NCI-H1694 (cell line): Measurements from ENCODE around the gene NEDD1.

ENCODE experiments used
- DNase-seq: peaks from one replicate; lab custom pipeline; 2025; lab: John Stamatoyannopoulos, UW

The NEDD1 gene, protein sequence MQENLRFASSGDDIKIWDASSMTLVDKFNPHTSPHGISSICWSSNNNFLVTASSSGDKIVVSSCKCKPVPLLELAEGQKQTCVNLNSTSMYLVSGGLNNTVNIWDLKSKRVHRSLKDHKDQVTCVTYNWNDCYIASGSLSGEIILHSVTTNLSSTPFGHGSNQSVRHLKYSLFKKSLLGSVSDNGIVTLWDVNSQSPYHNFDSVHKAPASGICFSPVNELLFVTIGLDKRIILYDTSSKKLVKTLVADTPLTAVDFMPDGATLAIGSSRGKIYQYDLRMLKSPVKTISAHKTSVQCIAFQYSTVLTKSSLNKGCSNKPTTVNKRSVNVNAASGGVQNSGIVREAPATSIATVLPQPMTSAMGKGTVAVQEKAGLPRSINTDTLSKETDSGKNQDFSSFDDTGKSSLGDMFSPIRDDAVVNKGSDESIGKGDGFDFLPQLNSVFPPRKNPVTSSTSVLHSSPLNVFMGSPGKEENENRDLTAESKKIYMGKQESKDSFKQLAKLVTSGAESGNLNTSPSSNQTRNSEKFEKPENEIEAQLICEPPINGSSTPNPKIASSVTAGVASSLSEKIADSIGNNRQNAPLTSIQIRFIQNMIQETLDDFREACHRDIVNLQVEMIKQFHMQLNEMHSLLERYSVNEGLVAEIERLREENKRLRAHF

GRCh38 chr12:96906849-96907670, at the start of gene NEDD1:
Gene NEDD1 (plus strand): TSS chr12:96907257. CDS start chr12:96909760, 2,503 bp downstream.
- peak; percentile 34 for DNase-seq

- DNase-seq = no peak
Measured at GRCh38 chr12:96858162-96858561, 48.9 kb upstream of the NEDD1 start.

DNA sequence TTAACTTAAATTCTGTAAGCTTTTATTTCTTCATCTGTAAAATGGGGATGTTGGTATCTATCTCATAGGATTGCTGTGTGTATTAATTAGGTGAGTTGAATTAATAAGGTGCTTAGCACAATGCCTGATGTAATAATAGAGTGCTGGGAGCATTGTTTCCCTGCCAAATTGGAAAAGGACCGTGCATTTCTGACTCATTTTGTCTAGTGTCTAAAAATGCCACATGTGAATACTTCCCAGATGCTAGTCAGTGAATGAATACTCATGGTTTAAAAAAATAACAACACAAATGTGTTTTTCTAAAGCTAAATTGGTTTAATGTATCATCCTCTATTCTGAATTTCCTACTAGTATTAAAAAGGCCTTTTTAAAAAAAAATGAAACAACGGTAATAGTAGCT, 45.4 kb upstream of the NEDD1 start:
- DNase-seq = no peak

DNA sequence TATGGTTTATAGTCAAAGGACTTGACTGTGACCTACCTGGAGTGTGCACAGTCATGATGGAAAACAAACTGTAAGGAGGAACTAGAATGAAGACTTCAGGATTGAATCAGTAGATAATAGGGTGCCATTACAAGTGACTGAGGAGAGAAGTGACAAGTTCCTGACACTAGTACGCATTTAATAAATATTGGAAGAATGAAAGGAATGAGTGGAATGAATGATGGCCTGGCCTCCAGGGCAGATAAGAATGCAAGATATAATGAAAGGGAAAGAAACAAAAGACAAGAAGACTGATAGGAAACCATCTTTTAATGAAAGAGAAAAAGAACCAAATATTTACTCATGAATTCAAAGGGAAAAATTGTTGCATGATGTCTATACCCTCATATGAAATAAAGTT, 44.7 kb upstream of the NEDD1 start:
- DNase-seq = no peak

GRCh38 chr12:96864335-96864734, 42.7 kb upstream of the NEDD1 start:
- no peak for DNase-seq

GRCh38 chr12:96866801-96867590, 40.1 kb upstream of the NEDD1 start:
- DNase-seq = no peak

GRCh38 chr12:96870946-96871345, 36.1 kb upstream of the NEDD1 start:
- DNase-seq = no peak

GRCh38 chr12:96872961-96873360, 34.1 kb upstream of the NEDD1 start:
- no peak for DNase-seq

DNA sequence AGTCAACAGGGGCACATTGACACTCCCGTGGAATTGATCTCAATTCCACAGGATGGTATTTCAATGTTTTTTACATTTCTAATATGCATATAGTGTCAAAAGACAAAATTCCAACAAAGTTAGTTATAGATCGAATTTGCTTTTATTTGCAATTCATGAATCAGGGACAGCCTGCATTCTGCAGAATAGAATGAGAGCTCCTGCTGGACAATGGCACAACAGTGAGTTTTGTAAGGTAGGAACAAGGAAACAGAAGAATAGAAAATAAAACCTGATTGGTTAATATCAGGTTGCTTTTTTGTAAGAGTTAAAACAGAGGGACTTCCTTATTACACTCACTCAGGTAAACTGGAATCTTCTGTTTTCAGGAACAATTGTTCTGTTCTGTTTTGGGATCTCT, 32.8 kb upstream of the NEDD1 start:
- no peak for DNase-seq

- DNase-seq = no peak
Measured at GRCh38 chr12:96876966-96877365, 30.1 kb upstream of the NEDD1 start.

- DNase-seq = no peak
Measured at GRCh38 chr12:96878704-96879103, 28.4 kb upstream of the NEDD1 start.

DNA sequence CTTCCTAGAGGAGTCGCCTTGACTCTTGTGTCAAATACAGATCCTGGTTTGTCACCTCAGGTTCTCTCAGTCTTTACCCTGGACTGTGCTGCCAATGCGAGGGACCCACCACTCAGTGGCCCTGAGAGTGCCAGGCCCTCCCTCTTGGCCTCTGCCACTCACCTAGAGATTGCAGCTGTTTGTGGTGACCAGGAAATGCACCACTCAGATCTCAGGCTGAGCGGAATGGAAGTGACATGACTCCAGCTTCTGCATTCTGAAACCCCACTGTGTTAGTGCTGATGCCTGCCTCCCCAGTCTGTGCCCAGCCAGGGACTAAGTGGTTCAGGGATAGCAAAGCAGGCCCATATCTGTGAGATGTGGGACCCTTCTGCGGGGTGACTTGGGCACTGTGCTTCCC, 27.8 kb upstream of the NEDD1 start:
- no peak for DNase-seq

GRCh38 chr12:96880220-96880619, 26.8 kb upstream of the NEDD1 start:
- no peak for DNase-seq

DNA sequence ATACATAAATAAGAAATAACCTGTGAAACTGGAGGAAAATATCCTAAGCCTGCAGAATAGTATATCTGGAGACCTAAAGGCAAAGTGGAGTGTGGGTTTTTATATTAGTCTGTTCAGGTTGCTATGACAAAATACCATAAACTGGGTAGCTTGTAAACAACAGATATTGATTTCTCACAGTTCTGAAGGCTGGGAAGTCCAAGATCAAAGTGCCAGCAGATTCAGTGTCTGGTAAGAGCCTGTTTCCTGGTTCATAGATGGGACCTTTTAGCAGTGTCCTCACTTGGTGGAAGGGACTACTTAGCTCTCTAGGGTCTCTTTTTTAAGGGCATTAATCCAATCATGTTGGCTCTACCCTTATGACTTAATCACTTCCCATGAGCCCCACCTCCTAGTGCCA, 25.4 kb upstream of the NEDD1 start:
- DNase-seq = no peak

DNA sequence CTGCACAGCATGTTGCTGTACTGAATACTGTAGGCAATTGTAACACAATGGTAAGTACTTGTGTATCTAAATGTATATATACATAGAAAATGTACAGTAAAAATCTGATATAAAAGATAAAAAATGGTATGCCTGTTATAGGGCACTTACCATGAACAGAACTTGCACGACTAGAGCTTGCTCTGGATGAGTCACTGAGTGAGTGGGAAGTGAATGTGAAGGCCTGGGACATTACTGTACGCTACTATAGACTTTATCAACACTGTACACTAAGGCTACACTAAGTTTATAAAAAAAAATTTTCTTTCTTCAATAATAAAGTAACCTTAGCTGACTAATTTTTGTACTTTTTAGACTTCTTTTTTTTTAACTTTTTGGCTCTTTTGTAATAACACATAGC, 24.2 kb upstream of the NEDD1 start:
- DNase-seq = no peak

DNA sequence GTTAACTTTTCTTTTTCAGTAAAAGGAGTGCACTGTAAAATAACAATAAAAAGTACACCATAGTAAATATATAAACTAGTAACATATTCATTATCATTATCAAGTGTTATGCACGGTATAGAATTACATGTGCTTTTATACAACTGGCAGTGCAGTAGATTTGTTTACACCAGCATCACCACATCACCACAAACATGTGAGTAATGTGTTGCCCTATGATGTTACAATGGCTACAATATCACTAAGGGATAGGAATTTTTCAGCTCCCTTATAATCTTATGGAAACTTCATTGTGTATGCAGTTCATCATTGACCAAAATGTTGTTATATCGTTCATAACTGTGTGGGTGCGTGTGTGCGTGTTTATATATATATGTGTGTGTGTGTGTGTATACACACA, 23.5 kb upstream of the NEDD1 start:
- DNase-seq = no peak

- no peak for DNase-seq
Measured at GRCh38 chr12:96886998-96887677, 19.9 kb upstream of the NEDD1 start.

- no peak for DNase-seq
Measured at GRCh38 chr12:96889273-96889933, 17.7 kb upstream of the NEDD1 start.

- no peak for DNase-seq
Measured at GRCh38 chr12:96890331-96890730, 16.7 kb upstream of the NEDD1 start.

GRCh38 chr12:96892104-96892503, 15.0 kb upstream of the NEDD1 start:
- no peak for DNase-seq

GRCh38 chr12:96897421-96897820, 9.6 kb upstream of the NEDD1 start:
- no peak for DNase-seq
